Coronary artery (tissue), 2 donors: Measurements from ENCODE around the gene CDKL1.
"Not testable (repeated sequence)": the region's sequence is repeated elsewhere in the genome, so short reads cannot be mapped to it uniquely, and the experiment has no call there.

Experiments
- DNase-seq: peaks from one replicate; pipeline ENCODE4 v3.0.0-alpha.2; 2017; ENCODE audit warnings: low spot score
- H3K27ac ChIP-seq, 2 donors: fragments of 200-600 bp; sonication (generic); one replicate each; pipeline ENCODE4 v1.5.1; 2016 to 2019
- H3K4me3 ChIP-seq: fragments of 200-600 bp; sonication (generic); 2 replicates; pipeline ENCODE4 v1.5.1; 2016; ENCODE audit warnings: mild to moderate bottlenecking, moderate library complexity
- CTCF ChIP-seq: fragments of 200-600 bp; sonication (generic); IDR thresholded peaks from one replicate; pipeline ENCODE4 v1.5.1; 2019; ENCODE audit warnings: antibody characterized with exemption

The CDKL1 gene

DNA sequence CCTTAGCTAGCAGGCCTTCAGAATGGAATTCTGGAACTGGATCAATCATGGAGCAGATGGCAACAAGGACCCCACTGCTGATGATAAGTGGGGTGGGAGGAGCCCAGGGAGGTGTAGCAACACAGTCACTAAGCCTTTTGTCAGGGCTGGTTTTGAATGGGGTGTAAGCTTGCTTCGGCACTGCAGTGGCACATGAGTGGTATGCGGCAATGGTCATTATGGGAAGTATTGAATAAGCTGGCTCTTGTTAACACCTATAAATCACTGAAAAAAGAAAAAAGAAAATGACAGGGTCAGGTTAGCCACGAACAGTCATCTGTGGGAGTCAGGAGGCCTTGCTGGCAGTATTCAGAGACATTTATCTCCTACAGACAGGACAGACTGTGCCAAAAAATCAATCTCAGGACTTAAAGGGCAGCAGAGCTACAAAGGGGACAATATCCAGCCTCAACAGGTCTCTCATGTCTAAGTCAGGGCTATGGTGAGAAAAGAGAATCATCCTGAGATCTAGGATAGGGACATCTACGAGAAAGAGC, 19.1 kb downstream of the CDKL1 start:
- DNase-seq = no peak
- H3K4me3 ChIP-seq = no peak overlapping the region
- TF ChIP-seq CTCF = no peak
- H3K27ac ChIP-seq = no peak overlapping the region

- Histone ChIP-seq H3K4me3 (no peak overlapping the region), H3K27ac (no peak overlapping the region)
- TF ChIP-seq CTCF = no peak
- no peak for DNase-seq
Observed at GRCh38 chr14:50375760-50376159, 20.9 kb downstream of the CDKL1 start.

DNA sequence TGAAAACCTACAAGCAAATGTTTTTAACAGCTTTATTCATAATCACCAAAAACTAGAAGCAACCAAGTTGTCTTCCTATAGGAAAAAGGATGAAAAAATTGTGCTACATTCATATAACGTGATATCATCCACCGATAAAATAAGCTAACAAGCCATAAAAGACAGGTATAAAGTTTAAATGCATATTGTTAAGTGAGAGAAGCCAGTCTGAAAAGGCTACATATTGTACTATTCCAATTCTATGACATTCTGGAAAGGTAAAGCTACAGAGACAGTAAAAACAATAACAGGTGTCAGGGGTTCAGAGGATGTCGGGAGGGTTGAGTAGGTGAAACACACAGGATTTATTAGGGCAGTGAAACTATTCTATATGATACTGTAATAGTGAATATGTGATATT, 22.7 kb downstream of the CDKL1 start:
- DNase-seq = no peak
- Histone ChIP-seq H3K27ac (no peak overlapping the region), H3K4me3 (no peak overlapping the region)
- TF ChIP-seq CTCF = no peak

DNA sequence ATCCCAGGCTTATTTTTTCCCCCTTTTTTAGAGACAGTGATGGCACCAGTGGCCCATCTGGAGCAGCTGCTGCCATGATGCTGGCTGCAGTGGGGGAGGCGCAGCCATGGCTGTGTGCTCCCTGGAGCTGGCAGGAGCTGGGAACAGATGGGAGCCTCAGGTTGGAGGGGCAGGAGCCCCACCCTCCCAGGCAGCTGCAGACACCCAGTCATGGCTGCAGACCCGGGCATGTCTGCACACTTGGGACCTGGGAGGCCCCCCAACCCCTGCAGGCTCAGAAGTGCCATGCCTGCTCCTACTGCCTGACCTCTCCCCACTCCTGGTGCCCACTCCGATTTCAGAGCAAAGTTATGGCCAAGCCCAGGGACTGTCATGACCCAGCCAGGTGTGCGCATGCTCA, 25.1 kb downstream of the CDKL1 start:
- H3K4me3 ChIP-seq = no peak overlapping the region
- TF ChIP-seq CTCF = no peak
- no peak overlapping the region for H3K27ac ChIP-seq
- DNase-seq = no peak

GRCh38 chr14:50366589-50366988, 30.1 kb downstream of the CDKL1 start:
- Histone ChIP-seq H3K4me3 (no peak overlapping the region), H3K27ac (no peak overlapping the region)
- no peak for DNase-seq
- no peak for TF ChIP-seq CTCF

DNA sequence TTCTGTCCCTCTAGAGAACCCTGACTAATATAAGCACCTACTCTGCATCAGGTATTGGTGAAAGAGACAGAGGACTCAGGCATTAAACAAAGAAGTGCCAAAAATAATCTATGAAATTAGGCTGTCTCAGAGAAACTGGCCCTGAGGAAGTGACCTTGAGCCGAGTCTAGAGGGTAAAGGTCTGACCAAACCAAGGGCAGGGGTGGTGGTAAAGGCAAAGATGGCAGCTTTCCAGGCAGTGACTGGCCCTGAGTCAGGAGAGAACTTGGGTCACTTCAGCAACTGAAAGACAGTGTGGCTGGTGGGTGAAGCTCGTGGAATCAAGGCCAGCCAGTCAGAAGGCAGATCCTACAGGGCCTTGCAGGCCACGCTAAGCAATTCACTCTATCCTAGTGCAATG, 30.6 kb downstream of the CDKL1 start:
- no peak for DNase-seq
- Histone ChIP-seq H3K27ac (no peak overlapping the region), H3K4me3 (no peak overlapping the region)
- TF ChIP-seq CTCF = no peak

DNA sequence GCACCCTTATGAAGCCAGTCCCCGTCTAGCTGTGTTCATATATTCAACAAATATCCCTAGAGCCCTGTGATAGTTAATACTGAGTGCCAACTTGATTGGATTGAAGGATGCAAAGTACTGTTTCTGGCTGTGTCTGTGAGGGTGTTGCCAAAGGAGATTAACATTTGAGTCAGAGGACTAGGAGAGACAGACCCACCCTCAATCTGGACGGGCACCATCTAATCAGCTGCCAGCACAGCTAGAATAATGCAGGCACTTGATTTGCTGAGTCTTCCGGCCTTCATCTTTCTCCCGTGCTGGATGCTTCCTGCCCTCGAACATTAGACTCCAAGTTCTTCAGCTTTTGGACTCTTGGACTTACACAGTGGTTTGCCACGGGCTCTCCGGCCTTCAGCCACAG, 31.1 kb downstream of the CDKL1 start:
- not testable (repeated sequence) for DNase-seq, H3K27ac ChIP-seq

DNA sequence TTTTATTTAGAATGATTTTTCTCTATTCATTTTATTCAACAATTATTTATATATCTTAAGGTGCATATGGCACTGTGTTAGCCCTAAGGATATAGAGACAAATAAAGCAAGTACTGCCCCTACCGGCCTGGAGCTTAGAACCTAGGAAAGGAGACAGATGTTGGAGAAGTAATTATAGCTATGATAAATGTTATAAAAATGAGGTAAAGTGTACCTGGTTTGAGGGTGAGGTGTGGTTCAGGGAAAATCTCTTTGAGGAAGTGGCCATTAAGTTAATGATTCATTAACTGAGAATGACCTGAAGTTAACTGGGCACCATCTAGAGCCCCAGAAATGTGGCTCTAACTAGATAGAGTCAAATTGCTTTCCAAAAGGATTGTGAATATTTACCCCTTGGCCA, 31.9 kb downstream of the CDKL1 start:
- no peak overlapping the region for H3K27ac ChIP-seq
- no peak for DNase-seq
- TF ChIP-seq CTCF = no peak
- no peak overlapping the region for H3K4me3 ChIP-seq

More for the DNA sequence above, 31.1 kb downstream of the CDKL1 start:
- H3K4me3 ChIP-seq = not testable (repeated sequence)
